ENCODE data around the gene SNAPC4. TPM values are rescaled to one million over a fixed set of nuclear protein-coding genes. Genes with fewer than 3 reads are reported as not detected.

Gene SNAPC4
- total RNA-seq, 1 experiment from 2014 or later = 7.5 TPM

DNA sequence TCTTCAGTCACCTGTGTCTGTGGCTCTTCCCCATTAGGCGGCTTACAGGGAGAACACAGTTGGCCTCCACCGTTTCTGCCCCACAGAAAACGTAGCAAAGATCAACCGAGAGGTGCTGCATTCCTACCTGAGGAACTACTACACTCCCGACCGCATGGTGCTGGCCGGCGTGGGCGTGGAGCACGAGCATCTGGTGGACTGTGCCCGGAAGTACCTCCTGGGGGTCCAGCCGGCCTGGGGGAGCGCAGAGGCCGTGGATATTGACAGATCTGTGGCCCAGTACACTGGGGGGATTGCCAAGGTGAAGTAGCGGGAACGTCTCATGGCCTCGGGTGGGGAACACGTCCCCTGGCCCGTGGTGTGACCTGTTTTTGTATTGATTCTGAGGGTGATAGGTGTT is 16.9 kb upstream of the SNAPC4 start:
- H3K9ac ChIP-seq (ENCODE audit: low read length) = no peak overlapping the region
- ChIA-PET CTCF (no interaction called here), POLR2A (ENCODE audit: unreplicated experiment) (no interaction called here)
- no peak overlapping the region for H3K27ac ChIP-seq (ENCODE audit: low read length)
- H3K27me3 ChIP-seq (ENCODE audit: low read length) = no peaks in the 10 kb centered on the region
- BruUV-seq (replicated peaks) = no TSS peak
- H3K4me1 ChIP-seq (ENCODE audit: insufficient read depth, low read length) = peaks cover 4% of the 10 kb centered on the region; the same call in 1 of the 2 replicates
- H4K20me1 ChIP-seq (ENCODE audit: low read length) = 0 out of 2 replicates have a peak, but pooled peaks cover 4% of the 10 kb centered on the region
- H3F3A ChIP-seq (ENCODE audit: low read length, unreplicated experiment) = no peaks in the 10 kb centered on the region
- no peaks in the 10 kb centered on the region for H3K9me2 ChIP-seq (replicated peaks; ENCODE audit: low read length)
- DNase-seq = no peak
- peaks cover 31% of the 10 kb centered on the region for H3K36me3 ChIP-seq (ENCODE audit: low read depth, low read length)
- intact Hi-C loops (cut with micrococcal nuclease) = no loop called here
- no peak overlapping the region for H3K4me2 ChIP-seq (ENCODE audit: low read length)
- H2AFZ ChIP-seq (ENCODE audit: low read length) = no peak overlapping the region
- ATAC-seq = no peak
- H3K9me3 ChIP-seq (ENCODE audit: low read length) = no peaks in the 10 kb centered on the region
- peaks cover 14% of the 10 kb centered on the region for H3K79me2 ChIP-seq (ENCODE audit: low read length)
- TF ChIP-seq, protein P1, sequence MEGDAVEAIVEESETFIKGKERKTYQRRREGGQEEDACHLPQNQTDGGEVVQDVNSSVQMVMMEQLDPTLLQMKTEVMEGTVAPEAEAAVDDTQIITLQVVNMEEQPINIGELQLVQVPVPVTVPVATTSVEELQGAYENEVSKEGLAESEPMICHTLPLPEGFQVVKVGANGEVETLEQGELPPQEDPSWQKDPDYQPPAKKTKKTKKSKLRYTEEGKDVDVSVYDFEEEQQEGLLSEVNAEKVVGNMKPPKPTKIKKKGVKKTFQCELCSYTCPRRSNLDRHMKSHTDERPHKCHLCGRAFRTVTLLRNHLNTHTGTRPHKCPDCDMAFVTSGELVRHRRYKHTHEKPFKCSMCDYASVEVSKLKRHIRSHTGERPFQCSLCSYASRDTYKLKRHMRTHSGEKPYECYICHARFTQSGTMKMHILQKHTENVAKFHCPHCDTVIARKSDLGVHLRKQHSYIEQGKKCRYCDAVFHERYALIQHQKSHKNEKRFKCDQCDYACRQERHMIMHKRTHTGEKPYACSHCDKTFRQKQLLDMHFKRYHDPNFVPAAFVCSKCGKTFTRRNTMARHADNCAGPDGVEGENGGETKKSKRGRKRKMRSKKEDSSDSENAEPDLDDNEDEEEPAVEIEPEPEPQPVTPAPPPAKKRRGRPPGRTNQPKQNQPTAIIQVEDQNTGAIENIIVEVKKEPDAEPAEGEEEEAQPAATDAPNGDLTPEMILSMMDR (conservative IDR thresholded peaks at IDR 0.05; ENCODE audit: low read depth, low read length) = no peak
- TF ChIP-seq EZH2 (IDR thresholded peaks at IDR 0.05; ENCODE audit: low read length, unreplicated experiment) (no peak), EZH2phosphoT487 (IDR thresholded peaks at IDR 0.05; ENCODE audit: borderline replicate concordance, low read length) (no peak)
- H3K4me3 ChIP-seq (ENCODE audit: low read length) = no peak overlapping the region

DNA sequence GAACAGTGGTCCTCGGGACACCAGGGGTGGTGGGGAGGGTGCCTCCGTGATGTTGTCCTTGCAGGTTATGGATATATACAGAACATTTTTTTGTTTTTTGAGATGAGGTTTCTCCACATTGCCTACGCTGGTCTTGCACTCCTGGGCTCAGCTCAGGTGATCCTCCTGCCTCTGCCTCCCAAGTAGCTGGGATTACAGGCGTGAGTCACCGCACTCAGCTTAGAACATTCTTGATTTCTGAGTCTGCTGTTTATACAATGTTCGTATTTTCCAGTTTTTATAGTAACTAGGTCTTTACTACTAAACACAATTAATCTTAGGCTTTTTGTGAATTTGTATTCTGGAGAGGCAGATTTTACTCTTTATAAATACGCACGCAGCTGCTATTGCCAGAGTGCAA is 16.5 kb upstream of the SNAPC4 start:
- ChIA-PET CTCF (no interaction called here), POLR2A (ENCODE audit: unreplicated experiment) (no interaction called here)
- Histone ChIP-seq H3K27me3 (ENCODE audit: low read length) (no peaks in the 10 kb centered on the region), H3F3A (ENCODE audit: low read length, unreplicated experiment) (no peaks in the 10 kb centered on the region), H3K9me3 (ENCODE audit: low read length) (no peaks in the 10 kb centered on the region), H3K27ac (ENCODE audit: low read length) (no peak overlapping the region), H3K36me3 (ENCODE audit: low read depth, low read length) (peaks cover 31% of the 10 kb centered on the region), H3K4me3 (ENCODE audit: low read length) (no peak overlapping the region), H3K9ac (ENCODE audit: low read length) (no peak overlapping the region), H2AFZ (ENCODE audit: low read length) (no peak overlapping the region), H3K9me2 (replicated peaks; ENCODE audit: low read length) (no peaks in the 10 kb centered on the region), H3K79me2 (ENCODE audit: low read length) (peaks cover 19% of the 10 kb centered on the region), H4K20me1 (ENCODE audit: low read length) (peaks cover 8% of the 10 kb centered on the region; the same call in 1 of the 2 replicates), H3K4me2 (ENCODE audit: low read length) (no peak overlapping the region), H3K4me1 (ENCODE audit: insufficient read depth, low read length) (peaks cover 9% of the 10 kb centered on the region; the same call in 1 of the 2 replicates)
- no peak for DNase-seq
- TF ChIP-seq, protein P1 (conservative IDR thresholded peaks at IDR 0.05; ENCODE audit: low read depth, low read length) = no peak
- TF ChIP-seq EZH2 (IDR thresholded peaks at IDR 0.05; ENCODE audit: low read length, unreplicated experiment) = no peak
- no peak for TF ChIP-seq EZH2phosphoT487 (IDR thresholded peaks at IDR 0.05; ENCODE audit: borderline replicate concordance, low read length)
- intact Hi-C loops (cut with micrococcal nuclease) = no loop called here
- no peak for ATAC-seq
- no TSS peak for BruUV-seq (replicated peaks)

DNA sequence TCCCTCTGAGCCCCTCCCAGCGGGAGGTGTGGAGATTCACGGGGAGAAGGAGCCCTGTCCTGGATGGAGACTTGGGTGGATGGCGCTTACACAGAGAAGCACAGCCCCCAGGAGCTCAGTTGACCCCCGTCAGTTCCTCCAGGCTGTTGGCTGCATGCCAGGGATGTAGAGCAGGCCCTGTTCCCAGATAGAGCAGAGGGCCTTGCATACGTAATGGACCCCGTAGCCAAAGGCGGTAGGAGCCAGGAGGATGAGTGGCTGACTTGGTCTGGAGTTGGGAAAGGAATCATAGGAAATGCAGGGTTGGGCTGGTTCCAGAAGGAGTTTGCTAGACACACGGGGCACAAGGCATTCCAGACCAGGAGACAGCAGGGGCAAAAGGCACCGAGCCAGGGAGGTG is 13.0 kb upstream of the SNAPC4 start:
- CTCF ChIA-PET = no interaction called here
- H4K20me1 ChIP-seq (ENCODE audit: low read length) = peaks cover 10% of the 10 kb centered on the region; the same call in 1 of the 2 replicates

More for the DNA sequence above, 13.0 kb upstream of the SNAPC4 start:
- Histone ChIP-seq H3K9ac (ENCODE audit: low read length) (no peak overlapping the region), H3K36me3 (ENCODE audit: low read depth, low read length) (peaks cover 31% of the 10 kb centered on the region), H3K4me2 (ENCODE audit: low read length) (no peak overlapping the region), H3K4me3 (ENCODE audit: low read length) (no peak overlapping the region), H3K9me3 (ENCODE audit: low read length) (no peaks in the 10 kb centered on the region), H3K27ac (ENCODE audit: low read length) (no peak overlapping the region), H3F3A (ENCODE audit: low read length, unreplicated experiment) (no peaks in the 10 kb centered on the region), H3K79me2 (ENCODE audit: low read length) (peaks cover 44% of the 10 kb centered on the region), H3K9me2 (replicated peaks; ENCODE audit: low read length) (no peaks in the 10 kb centered on the region), H3K4me1 (ENCODE audit: insufficient read depth, low read length) (peaks cover 18% of the 10 kb centered on the region; the same call in 1 of the 2 replicates), H2AFZ (ENCODE audit: low read length) (no peak overlapping the region), H3K27me3 (ENCODE audit: low read length) (no peaks in the 10 kb centered on the region)
- DNase-seq = no peak
- intact Hi-C loops (cut with micrococcal nuclease) = no loop called here
- ATAC-seq = no peak
- no TSS peak for BruUV-seq (replicated peaks)
- TF ChIP-seq, protein P1 (conservative IDR thresholded peaks at IDR 0.05; ENCODE audit: low read depth, low read length) = no peak
- TF ChIP-seq EZH2 (IDR thresholded peaks at IDR 0.05; ENCODE audit: low read length, unreplicated experiment) = no peak
- TF ChIP-seq EZH2phosphoT487 (IDR thresholded peaks at IDR 0.05; ENCODE audit: borderline replicate concordance, low read length) = no peak
- POLR2A ChIA-PET (ENCODE audit: unreplicated experiment) = no interaction called here
